GM23338 (cell line): Measurements from ENCODE around the gene CCDC50. TPM values are rescaled to one million over a fixed set of nuclear protein-coding genes. Genes with fewer than 3 reads are reported as not detected.

Experiments
- ATAC-seq: fragments of 200-7000 bp; cut with Tn5 transposase; 3 replicates; pipeline ENCODE4 v1.9.1; 2020
- DNase-seq: peaks from one replicate; pipeline ENCODE4 v3.0.0-alpha.2; 2015; ENCODE audit warnings: low spot score
- H2AFZ ChIP-seq: fragments of 200-600 bp; sonication (generic); 2 replicates; pipeline ENCODE4 v1.8.0; 2016; ENCODE audit warnings: antibody characterized with exemption, mild to moderate bottlenecking, moderate library complexity
- H3F3A ChIP-seq: fragments of 200-600 bp; sonication (generic); replicated peaks from 2 replicates; pipeline ENCODE4 v1.8.0; 2017; ENCODE audit warnings: antibody characterized with exemption, mixed run types, low read depth
- H3K27ac ChIP-seq: fragments of 200-600 bp; sonication (generic); 2 replicates; pipeline ENCODE4 v1.6.1; 2016; ENCODE audit warnings: low read depth
- H3K27me3 ChIP-seq: fragments of 200-600 bp; sonication (generic); 2 replicates; pipeline ENCODE4 v1.8.0; 2016; ENCODE audit warnings: mild to moderate bottlenecking, mixed run types, moderate library complexity; ENCODE audit not compliant: insufficient read depth
- H3K36me3 ChIP-seq: fragments of 200-600 bp; sonication (generic); 2 replicates; pipeline ENCODE4 v1.8.0; 2016; ENCODE audit warnings: mild to moderate bottlenecking; ENCODE audit not compliant: insufficient read depth
- H3K4me1 ChIP-seq: fragments of 200-600 bp; sonication (generic); 2 replicates; pipeline ENCODE4 v1.8.0; 2016; ENCODE audit warnings: mild to moderate bottlenecking, moderate library complexity; ENCODE audit not compliant: insufficient read depth
- H3K4me2 ChIP-seq: fragments of 200-600 bp; sonication (generic); 2 replicates; pipeline ENCODE4 v1.7.1; 2017; ENCODE audit warnings: mixed run types
- H3K4me3 ChIP-seq: fragments of 200-600 bp; sonication (generic); 2 replicates; pipeline ENCODE4 v1.6.1; 2016; ENCODE audit warnings: mixed run types
- H3K79me2 ChIP-seq: fragments of 200-600 bp; sonication (generic); replicated peaks from 2 replicates; pipeline ENCODE4 v1.8.0; 2017; ENCODE audit warnings: mild to moderate bottlenecking; ENCODE audit not compliant: insufficient read depth
- H3K9me2 ChIP-seq: fragments of 200-600 bp; sonication (generic); 2 replicates; pipeline ENCODE4 v1.8.0; 2017; ENCODE audit not compliant: insufficient read depth
- H4K20me1 ChIP-seq: fragments of 200-600 bp; sonication (generic); replicated peaks from 2 replicates; pipeline ENCODE4 v1.8.0; 2017; ENCODE audit warnings: mild to moderate bottlenecking; ENCODE audit not compliant: insufficient read depth
- H3K27ac Mint-ChIP-seq: 2 replicates; pipeline ENCODE4 v1.8.0; 2020; ENCODE audit warnings: inconsistent platforms, mild to moderate bottlenecking, moderate library complexity, mixed read lengths
- H3K27me3 Mint-ChIP-seq: 3 replicates; pipeline ENCODE4 v1.8.0; 2022; ENCODE audit warnings: low read depth, mild to moderate bottlenecking, moderate library complexity, mixed read lengths, inconsistent platforms; ENCODE audit not compliant: insufficient read depth, poor library complexity
- H3K36me3 Mint-ChIP-seq: 3 replicates; pipeline ENCODE4 v1.8.0; 2021; ENCODE audit warnings: low read depth, mild to moderate bottlenecking, inconsistent platforms, moderate library complexity, mixed read lengths
- H3K4me1 Mint-ChIP-seq: 3 replicates; pipeline ENCODE4 v1.8.0; 2020; ENCODE audit warnings: mild to moderate bottlenecking, inconsistent platforms, mixed read lengths
- H3K4me3 Mint-ChIP-seq: 3 replicates; pipeline ENCODE4 v1.8.0; 2021; ENCODE audit warnings: moderate library complexity, mild to moderate bottlenecking, inconsistent platforms, mixed read lengths
- H3K9me3 Mint-ChIP-seq: 3 replicates; pipeline ENCODE4 v1.8.0; 2020; ENCODE audit warnings: moderate library complexity, mild to moderate bottlenecking, inconsistent platforms, mixed read lengths
- CREB1 ChIP-seq: fragments of 250-450 bp; sonication (Bioruptor Pico); IDR thresholded peaks from 2 replicates; pipeline ENCODE4 v1.5.0; 2020; ENCODE audit warnings: low read depth, mild to moderate bottlenecking, moderate library complexity
- CTCF ChIP-seq, 2 experiments: fragments of 200-600 bp in 1 of 2; sonication (generic) in 1 of 2; conservative IDR thresholded peaks; 2 replicates each; pipeline versions ENCODE4 v1.5.1 to v1.6.1; 2016 to 2017; ENCODE audit warnings: antibody characterized with exemption in 2 of 2, low read depth in 2 of 2, mild to moderate bottlenecking in 2 of 2, moderate library complexity in 1 of 2
- JUNB ChIP-seq: IDR thresholded peaks from one replicate; pipeline ENCODE4 v1.6.1; 2016; ENCODE audit warnings: antibody characterized with exemption; ENCODE audit not compliant: unreplicated experiment
- POLR2AphosphoS5 ChIP-seq: IDR thresholded peaks from 2 replicates; pipeline ENCODE4 v1.6.1; 2016; ENCODE audit warnings: antibody characterized with exemption, low read depth
- REST ChIP-seq: IDR thresholded peaks from one replicate; pipeline ENCODE4 v1.6.1; 2018; ENCODE audit warnings: antibody characterized with exemption; ENCODE audit not compliant: unreplicated experiment
- STAT1 ChIP-seq: IDR thresholded peaks from one replicate; pipeline ENCODE4 v1.6.1; 2016; ENCODE audit warnings: antibody characterized with exemption; ENCODE audit not compliant: unreplicated experiment
- ZNF114 ChIP-seq: fragments of 250-450 bp; sonication (Bioruptor Pico); IDR thresholded peaks from 2 replicates; pipeline ENCODE4 v1.5.0; 2020; ENCODE audit warnings: mild to moderate bottlenecking, moderate library complexity
- ZNF331 ChIP-seq: fragments of 250-450 bp; sonication (Bioruptor Pico); IDR thresholded peaks from 2 replicates; pipeline ENCODE4 v1.5.0; 2020; ENCODE audit warnings: low read depth, mild to moderate bottlenecking, moderate library complexity
- ZNF462 ChIP-seq: fragments of 250-450 bp; sonication (Bioruptor Pico); IDR thresholded peaks from 2 replicates; pipeline ENCODE4 v1.5.0; 2020; ENCODE audit warnings: mild to moderate bottlenecking, moderate library complexity
- polyA plus RNA-seq: library from polyadenylated mRNA; unstranded; fragments of >200 nt; fragmentation: Nextera tagmentation; extraction: Ambion mirVana; gene quantifications from 2 replicates; pipeline ENCODE4 v1.2.1, GENCODE V29; 2016
- total RNA-seq: library from RNA; depleted of rRNA; stranded (reverse); fragments of >200 nt; shearing (Covaris generic); gene quantifications from 2 replicates; pipeline ENCODE4 v1.2.3, GENCODE V29; 2014

CCDC50 gene
- total and polyA plus RNA-seq, 2 experiments from 2014 or later, result 22.4 to 25.4 TPM

- no peak overlapping the region for H3K4me2 ChIP-seq
- no peaks in the 10 kb centered on the region for H3K36me3 Mint-ChIP-seq
- H3K27me3 ChIP-seq, result no peaks in the 10 kb centered on the region
- H2AFZ ChIP-seq, result no peak overlapping the region
- DNase-seq (no peak), ATAC-seq (no peak)
- H3K4me1 ChIP-seq, result no peaks in the 10 kb centered on the region
- no peak overlapping the region for H3K4me3 Mint-ChIP-seq
- H3K9me3 Mint-ChIP-seq, result no peaks in the 10 kb centered on the region
- H3K9me2 ChIP-seq, result no peaks in the 10 kb centered on the region
- no peak overlapping the region for H3K27ac ChIP-seq
- no peak overlapping the region for H3K4me3 ChIP-seq
- H3K36me3 ChIP-seq, result no peaks in the 10 kb centered on the region
- H3K27me3 Mint-ChIP-seq, result no peaks in the 10 kb centered on the region
- H4K20me1 ChIP-seq, result no peaks in the 10 kb centered on the region
- no peaks in the 10 kb centered on the region for H3F3A ChIP-seq
- H3K4me1 Mint-ChIP-seq, result no peaks in the 10 kb centered on the region
- no peak overlapping the region for H3K27ac Mint-ChIP-seq
- H3K79me2 ChIP-seq, result no peaks in the 10 kb centered on the region
- no peak for TF ChIP-seq ZNF331 (CRISPR knock-in tag)
- TF ChIP-seq CREB1 (CRISPR knock-in tag), result no peak
- no peak for TF ChIP-seq ZNF114 (CRISPR knock-in tag)
- no peak for TF ChIP-seq JUNB
- no peak for TF ChIP-seq POLR2AphosphoS5
- no peak for TF ChIP-seq CTCF (conservative IDR thresholded peaks at IDR 0.05; ENCODE audit: low read depth in 2 of 2)
- TF ChIP-seq REST, result no peak
Observed at GRCh38 chr3:191321019-191321767, 8.0 kb upstream of the CCDC50 start.

GRCh38 chr3:191324936-191325335 is 4.3 kb upstream of the CCDC50 start:
- H3K4me3 ChIP-seq, result no peak overlapping the region
- H3K4me1 Mint-ChIP-seq, result peaks cover 8% of the 10 kb centered on the region
- H3K9me2 ChIP-seq, result no peaks in the 10 kb centered on the region
- H3K27me3 Mint-ChIP-seq, result peaks cover 9% of the 10 kb centered on the region
- H3K27ac Mint-ChIP-seq, result no peak overlapping the region
- no peaks in the 10 kb centered on the region for H3K36me3 Mint-ChIP-seq
- ATAC-seq (no peak), DNase-seq (no peak)
- H3K79me2 ChIP-seq, result no peaks in the 10 kb centered on the region
- no peak overlapping the region for H3K4me2 ChIP-seq
- no peaks in the 10 kb centered on the region for H3K9me3 Mint-ChIP-seq
- H3K4me3 Mint-ChIP-seq, result no peak overlapping the region
- H2AFZ ChIP-seq, result no peak overlapping the region
- no peaks in the 10 kb centered on the region for H4K20me1 ChIP-seq
- no peaks in the 10 kb centered on the region; the same call in 1 of the 2 replicates for H3F3A ChIP-seq
- peaks cover 7% of the 10 kb centered on the region; the same call in 1 of the 2 replicates for H3K4me1 ChIP-seq
- peaks cover 25% of the 10 kb centered on the region for H3K27me3 ChIP-seq
- no peaks in the 10 kb centered on the region for H3K36me3 ChIP-seq
- no peak overlapping the region for H3K27ac ChIP-seq
- TF ChIP-seq CREB1 (CRISPR knock-in tag), result no peak
- no peak for TF ChIP-seq ZNF331 (CRISPR knock-in tag)
- TF ChIP-seq ZNF462, result no peak
- TF ChIP-seq STAT1, result no peak
